GM23338 (cell line): Measurements from ENCODE around the gene GJC2. TPM values are rescaled to one million over a fixed set of nuclear protein-coding genes. Genes with fewer than 3 reads are reported as not detected.

Experiments used
- ETS1 ChIP-seq: IDR thresholded peaks from 2 replicates; pipeline ENCODE4 v1.6.1; 2016; ENCODE audit warnings: antibody characterized with exemption
- POLR2AphosphoS5 ChIP-seq: IDR thresholded peaks from 2 replicates; pipeline ENCODE4 v1.6.1; 2016; ENCODE audit warnings: antibody characterized with exemption, low read depth
- REST ChIP-seq: IDR thresholded peaks from one replicate; pipeline ENCODE4 v1.6.1; 2018; ENCODE audit warnings: antibody characterized with exemption; ENCODE audit not compliant: unreplicated experiment
- STAT1 ChIP-seq: IDR thresholded peaks from one replicate; pipeline ENCODE4 v1.6.1; 2016; ENCODE audit warnings: antibody characterized with exemption; ENCODE audit not compliant: unreplicated experiment
- ZNF114 ChIP-seq: fragments of 250-450 bp; sonication (Bioruptor Pico); IDR thresholded peaks from 2 replicates; pipeline ENCODE4 v1.5.0; 2020; ENCODE audit warnings: mild to moderate bottlenecking, moderate library complexity
- ZNF462 ChIP-seq: fragments of 250-450 bp; sonication (Bioruptor Pico); IDR thresholded peaks from 2 replicates; pipeline ENCODE4 v1.5.0; 2020; ENCODE audit warnings: mild to moderate bottlenecking, moderate library complexity
- polyA plus RNA-seq: library from polyadenylated mRNA; unstranded; fragments of >200 nt; fragmentation: Nextera tagmentation; extraction: Ambion mirVana; gene quantifications from 2 replicates; pipeline ENCODE4 v1.2.1, GENCODE V29; 2016
- total RNA-seq: library from RNA; depleted of rRNA; stranded (reverse); fragments of >200 nt; shearing (Covaris generic); gene quantifications from 2 replicates; pipeline ENCODE4 v1.2.3, GENCODE V29; 2014

GJC2 gene
- total and polyA plus RNA-seq, 2 experiments from 2014 or later: 0.15 to 1.2 TPM

- no peak for TF ChIP-seq ZNF462 (CRISPR knock-in tag)
- TF ChIP-seq ZNF114 (CRISPR knock-in tag): no peak
- TF ChIP-seq POLR2AphosphoS5: no peak
- no peak for TF ChIP-seq ETS1
- no peak for TF ChIP-seq STAT1
- no peak for TF ChIP-seq REST
Observed at GRCh38 chr1:228169345-228169744, 19.6 kb downstream of the GJC2 start (continued).
